Skin epidermis (tissue), 12 donors: ENCODE data around the gene DDX10.
"Not testable (repeated sequence)": the region's sequence is repeated elsewhere in the genome, so short reads cannot be mapped to it uniquely, and the experiment has no call there.

Source experiments
- H3K27ac ChIP-seq, 21 experiments: fragments of 200-600 bp; sonication (generic) in 11 of 21; one replicate each; pipeline ENCODE4 v1.5.0; 2020; ENCODE audit warnings: mild to moderate bottlenecking in 3 of 21, inconsistent platforms in 2 of 21, moderate library complexity in 2 of 21
- H3K4me3 ChIP-seq, 7 experiments: fragments of 200-600 bp; sonication (generic) in 2 of 7; one replicate each; pipeline ENCODE4 v1.5.0; 2020; ENCODE audit warnings: inconsistent platforms in 2 of 7, mild to moderate bottlenecking in 2 of 7, moderate library complexity in 1 of 7

Gene DDX10

DNA sequence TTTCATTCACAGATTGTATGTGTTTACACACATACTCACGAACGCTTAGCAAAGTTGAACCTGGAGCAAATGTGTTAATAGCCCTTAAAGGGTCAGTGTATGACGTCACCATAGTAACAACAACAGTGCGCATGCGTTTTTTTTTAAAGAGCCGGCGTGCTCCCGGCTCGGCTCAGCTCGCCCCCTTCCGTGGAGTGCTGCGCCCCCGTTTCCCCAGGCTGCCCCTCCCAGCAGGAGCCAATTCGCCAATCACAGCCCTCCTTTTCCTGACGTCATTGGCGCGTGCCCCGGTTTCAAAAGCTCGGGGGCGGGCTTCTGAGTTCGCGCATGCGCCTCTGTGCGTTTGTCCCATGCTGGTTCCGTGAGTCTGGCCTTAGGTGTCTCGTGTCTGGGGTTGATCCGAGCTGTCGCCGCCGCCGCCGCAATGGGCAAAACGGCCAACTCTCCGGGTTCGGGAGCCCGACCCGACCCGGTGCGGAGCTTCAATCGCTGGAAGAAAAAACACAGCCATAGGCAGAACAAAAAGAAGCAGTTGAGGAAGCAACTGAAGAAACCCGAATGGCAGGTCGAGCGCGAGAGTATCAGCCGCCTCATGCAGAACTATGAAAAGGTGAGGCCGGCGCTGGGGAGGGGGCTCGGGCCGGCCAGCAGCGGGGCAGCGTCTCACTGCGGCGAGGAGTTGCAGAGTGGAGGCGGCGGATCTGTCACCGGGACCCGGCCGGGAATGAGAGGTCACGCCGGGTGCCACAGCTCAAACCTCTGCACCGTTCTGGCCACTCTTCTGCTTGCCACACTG, at the start of gene DDX10:
Gene DDX10, plus strand, starts transcription at position 340 of the 796 bp plus-strand sequence. Its CDS starts 85 bp downstream, at position 425.
- H3K4me3 ChIP-seq = peak within 1 kb of the TSS; percentile 54 to 98 (median 92)
- peak within 1 kb of the TSS in 19 of 21 experiments; percentile 23 to 86 (median 67) for H3K27ac ChIP-seq

DNA sequence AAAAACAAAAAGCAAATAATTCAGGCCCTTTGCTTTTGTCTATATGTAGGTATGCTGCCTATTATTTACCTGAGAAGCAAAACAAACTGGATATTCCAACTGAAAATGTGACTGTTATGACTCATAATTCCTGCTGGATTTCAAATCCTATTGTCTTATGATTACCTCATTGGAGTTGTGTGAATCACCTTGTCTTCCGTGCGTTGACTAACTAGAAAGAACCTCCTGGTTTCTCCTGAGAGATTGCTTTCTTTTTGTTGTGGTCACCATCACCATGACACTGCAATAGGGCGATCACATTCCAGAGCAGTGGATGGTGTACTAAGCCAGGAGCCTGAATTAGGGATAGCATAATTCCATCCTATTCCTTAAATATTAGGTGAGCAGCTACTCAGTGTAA, 48.3 kb upstream of the DDX10 start:
- H3K4me3 ChIP-seq = no peak overlapping the region
- H3K27ac ChIP-seq = peak overlapping the region in 11 of 21 experiments; percentile 5 to 76 (median 49)

DNA sequence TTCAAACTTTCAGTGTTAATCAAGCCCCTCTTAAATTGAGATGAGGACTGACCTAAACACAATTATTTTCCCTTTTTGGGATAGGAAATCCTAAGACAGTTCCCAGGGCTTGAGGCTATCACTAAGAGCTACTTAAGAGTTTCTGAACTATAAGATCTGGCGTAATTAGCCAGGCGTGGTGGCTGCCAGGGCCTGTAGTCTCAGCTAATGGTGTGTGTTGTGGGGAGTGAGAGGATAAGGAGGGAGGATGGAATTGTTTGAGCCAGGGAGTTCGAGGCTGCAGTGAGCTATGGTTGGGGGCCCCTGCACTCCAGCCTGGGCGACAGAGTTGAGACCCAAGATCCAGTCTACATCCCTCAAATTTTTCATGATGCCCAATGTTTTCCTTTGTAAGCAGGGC, 47.8 kb upstream of the DDX10 start:
- Histone ChIP-seq H3K4me3 (no peak overlapping the region), H3K27ac (peak overlapping the region in 10 of 21 experiments; percentile 5 to 76 (median 40))

DNA sequence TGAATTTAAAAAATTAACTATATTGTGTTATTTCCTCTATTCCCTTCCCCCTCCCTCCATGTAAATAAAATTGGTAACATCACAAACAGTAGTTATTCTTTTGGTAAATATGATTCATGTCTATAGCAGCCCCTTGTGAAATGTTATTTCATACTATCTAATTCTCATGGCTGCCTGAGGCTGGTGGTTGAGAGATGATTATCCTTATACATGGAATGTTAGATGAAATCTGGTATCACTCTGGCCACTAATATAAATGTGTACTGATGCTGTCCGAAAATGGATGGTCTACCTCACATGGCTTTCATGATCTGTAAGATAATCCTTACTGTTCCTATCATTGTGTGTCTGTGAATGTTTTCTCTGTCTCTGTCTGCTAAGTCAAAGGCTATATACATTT, 46.3 kb upstream of the DDX10 start:
- Histone ChIP-seq H3K27ac (no peak overlapping the region), H3K4me3 (no peak overlapping the region)

DNA sequence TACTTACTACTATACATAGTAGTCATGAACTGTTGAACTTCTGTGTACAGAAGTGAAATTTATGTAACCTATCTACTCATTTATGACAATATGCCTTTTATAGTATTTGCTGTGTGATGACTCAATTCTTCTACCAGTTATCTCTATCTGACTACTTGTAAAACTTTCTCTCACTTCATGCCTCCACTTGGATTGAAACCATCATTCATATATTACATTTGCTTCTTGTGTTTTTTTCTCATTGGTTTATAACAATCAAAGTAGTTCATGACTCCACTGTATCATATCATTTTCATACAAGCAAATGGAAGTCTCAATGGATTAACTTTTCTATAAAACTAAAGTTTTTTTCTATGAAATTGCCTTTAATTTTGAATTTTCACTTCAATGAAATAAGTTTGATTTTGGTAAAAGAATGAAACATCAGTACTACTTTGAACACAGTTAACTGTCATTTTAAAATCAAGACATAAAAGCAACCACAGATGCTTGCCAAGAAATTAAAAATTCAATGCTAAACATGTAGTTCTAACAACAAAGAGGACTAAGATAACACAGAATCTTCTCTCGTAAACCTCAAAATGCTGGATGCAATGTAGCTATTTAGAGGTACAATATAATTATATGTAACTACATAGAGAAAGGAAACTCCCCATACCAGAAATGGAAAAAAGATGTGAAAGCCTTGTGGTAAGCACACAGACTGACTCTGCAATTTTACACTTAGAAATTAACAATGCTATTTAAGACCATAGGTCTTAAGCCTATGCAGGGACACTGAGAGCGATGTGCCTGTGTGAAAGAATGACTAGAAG, 43.7 kb upstream of the DDX10 start:
- Histone ChIP-seq H3K27ac (no peak overlapping the region), H3K4me3 (no peak overlapping the region)

DNA sequence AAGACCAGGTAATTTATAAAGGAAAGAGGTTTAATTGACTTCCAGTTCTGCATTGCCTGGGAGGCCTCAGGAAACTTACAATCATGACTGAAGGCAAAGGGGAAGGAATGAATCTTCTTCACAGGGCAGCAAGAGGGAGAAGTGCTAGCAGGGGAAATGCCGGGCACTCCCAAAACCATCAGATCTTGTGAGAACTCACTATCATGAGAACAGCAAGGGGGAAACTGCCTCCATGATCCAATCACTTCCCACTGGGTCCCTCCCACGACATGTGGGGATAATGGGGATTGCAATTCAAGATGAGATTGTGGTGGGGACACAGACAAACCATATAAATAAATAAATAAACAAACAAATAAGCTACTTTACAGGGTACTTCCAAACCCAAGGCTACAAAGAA, 42.5 kb upstream of the DDX10 start:
- Histone ChIP-seq H3K4me3 (no peak overlapping the region), H3K27ac (no peak overlapping the region)

DNA sequence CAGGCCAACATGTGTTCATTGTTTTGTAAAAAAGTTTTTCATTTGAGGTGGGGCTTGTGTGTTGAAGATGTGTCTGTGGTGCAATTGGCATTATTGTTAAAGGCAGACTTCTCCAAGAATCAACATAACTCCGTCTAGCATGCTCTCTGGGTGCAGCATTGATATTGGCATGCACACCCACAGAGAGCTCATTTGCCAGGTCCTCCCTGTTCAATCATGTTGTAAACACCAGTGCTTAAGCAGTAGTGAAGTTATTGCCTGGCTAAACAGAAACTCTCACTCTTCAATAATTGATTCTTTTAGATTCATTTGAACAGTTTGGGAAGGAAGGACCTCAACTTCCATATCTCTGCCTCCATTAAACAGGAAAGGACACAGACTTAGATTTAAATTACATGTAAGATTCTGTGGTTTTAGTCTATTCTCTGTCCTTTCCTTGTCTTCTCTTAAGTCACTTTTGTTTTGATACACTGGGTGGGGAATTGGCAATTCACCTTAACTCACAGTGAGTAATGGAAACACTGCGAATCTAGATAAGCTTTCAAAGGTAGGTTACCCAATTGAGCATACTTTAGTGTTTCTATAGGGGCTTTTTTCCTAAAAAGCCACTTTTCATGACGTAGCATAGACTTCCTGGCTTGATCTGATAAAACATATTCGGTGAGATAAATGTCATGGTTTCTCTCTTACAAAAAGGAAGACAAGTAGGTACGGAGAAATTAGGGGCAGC, 40.5 kb upstream of the DDX10 start:
- Histone ChIP-seq H3K4me3 (no peak overlapping the region), H3K27ac (peak overlapping the region in 11 of 21 experiments; percentile 22 to 78 (median 52))

DNA sequence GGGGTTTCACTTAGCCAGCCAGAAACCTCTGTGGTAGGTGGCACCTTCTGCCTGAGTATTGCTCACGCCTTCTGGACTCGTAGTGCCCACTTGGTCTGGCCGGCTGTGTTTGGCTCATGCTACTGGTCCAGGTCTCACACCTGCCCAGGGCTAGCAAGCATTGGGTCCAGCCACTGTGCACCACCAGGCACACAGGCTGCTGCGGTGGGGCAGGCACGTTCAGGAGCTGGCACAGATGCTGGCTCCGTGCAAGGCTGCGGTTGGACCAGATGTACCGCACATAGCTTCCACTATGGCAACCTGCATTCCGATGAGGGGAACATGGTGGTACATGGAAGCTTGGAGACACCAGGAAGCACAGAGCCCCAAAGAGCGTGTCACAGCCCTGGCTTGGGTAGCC, 36.5 kb upstream of the DDX10 start:
- Histone ChIP-seq H3K4me3 (no peak overlapping the region), H3K27ac (no peak overlapping the region)

DNA sequence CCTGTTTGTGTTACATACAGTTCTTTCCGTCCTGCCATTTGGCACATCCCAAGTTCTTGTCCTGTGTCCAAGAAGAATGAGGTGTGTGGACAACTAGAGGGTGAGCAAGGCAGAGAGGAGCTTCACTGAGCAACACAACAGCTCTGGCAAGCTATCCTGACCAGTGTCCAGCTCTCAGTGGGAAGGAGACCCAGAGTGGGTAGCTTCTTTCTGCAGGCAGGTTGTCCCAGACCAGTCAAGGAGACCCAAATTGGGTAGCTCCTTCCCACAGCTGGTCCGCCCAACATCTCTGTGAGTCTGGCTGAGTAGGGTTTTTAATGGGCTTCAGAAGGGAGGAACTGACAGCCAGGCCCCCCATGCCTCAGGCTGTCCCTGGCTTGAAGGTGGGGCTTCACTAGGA, 36.1 kb upstream of the DDX10 start:
- Histone ChIP-seq H3K4me3 (no peak overlapping the region), H3K27ac (no peak overlapping the region)

DNA sequence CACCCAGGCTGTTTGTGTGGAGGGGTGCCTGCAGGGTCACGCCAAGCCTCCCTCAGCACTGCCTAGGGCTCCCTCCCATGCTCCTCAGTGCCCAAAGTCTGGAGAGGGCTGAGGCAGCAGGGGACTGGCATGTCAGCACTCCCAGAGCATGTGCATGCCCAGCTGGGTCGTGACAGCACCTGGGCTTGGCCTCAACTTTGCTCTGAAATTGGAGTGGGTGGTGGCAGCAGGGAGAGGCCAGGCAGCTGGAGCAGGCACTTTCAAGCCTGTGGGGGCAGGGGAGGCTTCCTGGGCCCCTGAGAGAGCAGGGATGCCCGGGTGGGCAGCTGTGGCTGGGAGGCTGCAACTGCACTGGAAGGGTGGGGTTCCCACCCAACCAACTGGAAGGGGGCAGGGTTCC, 35.6 kb upstream of the DDX10 start:
- Histone ChIP-seq H3K27ac (peak overlapping the region in 1 of 21 experiments; percentile 34), H3K4me3 (no peak overlapping the region)

DNA sequence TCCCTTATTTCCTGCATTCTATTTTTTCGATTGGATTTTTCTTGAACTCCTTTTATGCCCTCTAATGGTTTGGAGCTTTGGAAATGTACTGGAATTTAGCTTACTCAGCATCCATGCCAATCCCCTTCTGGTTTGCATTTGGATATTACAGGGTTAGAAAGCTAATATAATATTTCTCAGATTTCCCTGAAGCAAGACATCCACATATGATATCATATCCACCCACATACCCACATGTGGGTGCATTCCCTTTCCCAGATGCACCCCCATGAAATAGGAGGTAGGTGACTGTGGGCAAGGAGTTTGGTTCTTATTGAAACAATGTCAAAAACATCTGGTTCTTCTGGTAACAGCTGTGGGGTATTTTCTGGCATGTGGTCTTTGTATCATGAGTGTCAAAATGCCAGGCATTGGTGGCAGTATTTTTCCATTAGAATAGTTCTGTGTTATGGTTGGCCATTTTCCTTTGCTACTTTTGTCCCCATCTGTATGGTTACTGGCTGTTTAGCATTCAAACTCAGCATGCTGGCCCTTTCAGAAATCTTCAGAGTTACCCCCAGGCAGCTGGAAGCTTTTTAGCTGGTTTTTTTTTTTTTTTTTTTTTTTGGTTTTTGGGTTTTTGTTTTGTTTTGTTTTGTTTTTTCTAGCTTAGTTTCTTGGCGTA, 32.7 kb upstream of the DDX10 start:
- peak overlapping the region in 1 of 21 experiments; percentile 54 for H3K27ac ChIP-seq
- H3K4me3 ChIP-seq = no peak overlapping the region

DNA sequence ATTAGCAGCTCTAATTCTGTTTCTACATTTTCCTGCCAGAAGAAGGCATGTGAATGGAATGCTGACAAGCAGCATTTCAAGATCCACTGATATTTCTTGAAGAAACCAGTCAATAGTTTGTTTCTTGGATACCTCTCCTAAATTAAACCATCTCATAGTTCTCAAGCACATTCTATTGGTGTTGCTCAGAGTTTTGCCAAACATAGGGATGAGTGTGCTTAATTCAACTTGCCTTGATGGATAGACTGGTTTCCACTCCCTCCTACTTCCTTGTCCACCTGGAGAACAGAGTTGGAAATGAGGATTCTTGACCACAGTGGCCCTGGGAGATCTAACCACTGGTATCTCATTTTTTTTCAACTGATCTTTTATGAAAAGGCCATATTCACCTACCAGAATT, 29.8 kb upstream of the DDX10 start:
- H3K27ac ChIP-seq = peak overlapping the region in 1 of 21 experiments; percentile 43
- no peak overlapping the region for H3K4me3 ChIP-seq

DNA sequence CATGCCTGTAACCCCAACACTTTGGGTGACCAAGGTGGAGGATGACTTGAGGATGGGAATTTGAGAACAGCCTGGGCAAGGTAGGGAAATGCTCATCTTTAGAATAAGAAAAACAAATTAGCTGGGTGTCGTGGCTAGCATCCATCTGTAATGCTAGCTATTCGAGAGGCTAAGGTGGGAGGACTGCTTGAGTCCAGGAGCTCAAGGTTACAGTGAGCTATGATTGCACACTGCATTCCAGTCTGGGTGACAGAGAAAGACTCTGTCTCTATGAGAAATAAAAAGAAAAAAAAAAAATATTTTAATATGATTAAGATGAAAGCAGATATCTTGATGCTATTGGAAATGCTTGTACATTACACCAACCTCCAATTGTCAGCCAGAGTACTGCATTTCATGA, 28.6 kb upstream of the DDX10 start:
- H3K27ac ChIP-seq = no peak overlapping the region
- H3K4me3 ChIP-seq = no peak overlapping the region

DNA sequence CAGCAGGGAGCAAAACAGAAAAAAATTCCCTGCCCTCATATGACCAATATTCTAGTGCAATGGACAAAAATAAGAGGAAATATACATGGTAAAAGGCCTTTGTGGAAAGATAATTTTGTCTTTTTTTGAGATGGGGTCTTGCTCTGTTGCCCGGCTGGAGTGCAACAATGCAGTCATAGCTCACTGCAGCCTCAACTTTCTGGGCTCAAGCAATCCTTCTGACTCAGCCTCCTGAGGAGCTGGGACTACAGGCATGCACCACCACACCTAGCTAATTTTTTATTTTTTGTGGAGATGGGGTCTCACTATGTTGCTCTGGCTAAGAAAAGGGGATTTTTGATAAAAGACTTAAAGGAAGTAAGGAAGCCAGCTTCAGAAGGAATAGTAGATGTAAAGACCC, 25.7 kb upstream of the DDX10 start:
- Histone ChIP-seq H3K27ac (no peak overlapping the region), H3K4me3 (no peak overlapping the region)

DNA sequence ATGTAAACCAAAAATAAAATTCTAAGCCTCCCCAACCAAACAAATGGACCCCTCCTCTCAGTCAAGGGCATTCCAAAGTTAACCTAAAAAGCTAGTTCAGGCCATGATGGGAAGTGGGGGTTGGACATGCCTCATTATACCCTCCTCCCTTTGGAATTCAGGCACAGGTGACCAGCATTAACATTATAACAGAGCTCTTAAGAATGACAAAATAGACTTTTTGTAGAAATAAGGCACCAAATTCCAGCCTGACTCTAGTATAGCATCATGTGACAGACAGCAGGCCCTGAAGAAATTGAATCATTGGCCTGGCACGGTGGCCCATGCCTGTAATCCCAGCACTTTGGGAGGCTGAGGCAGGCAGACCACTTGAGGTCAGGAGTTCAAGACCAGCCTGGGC, 23.1 kb upstream of the DDX10 start:
- H3K27ac ChIP-seq, H3K4me3 ChIP-seq: not testable (repeated sequence)

DNA sequence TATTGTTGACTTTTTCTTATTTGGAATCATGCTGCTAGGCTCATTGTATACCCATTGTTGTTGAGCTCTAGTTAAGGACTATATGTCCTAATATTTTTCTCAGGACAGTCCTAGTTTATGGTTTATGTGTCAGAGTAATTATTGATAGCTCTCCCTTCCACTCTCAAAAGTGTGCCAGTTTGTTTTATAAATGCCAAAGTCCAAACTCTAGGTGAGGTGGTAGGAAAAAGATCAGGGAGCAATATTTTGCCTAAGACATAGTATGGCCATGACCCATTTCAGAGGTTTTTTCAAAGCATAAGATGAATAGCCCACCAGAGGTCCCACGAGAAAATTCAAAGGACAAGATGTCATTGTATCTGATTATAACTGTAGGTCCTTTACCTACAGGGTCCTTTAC, 20.9 kb upstream of the DDX10 start:
- Histone ChIP-seq H3K27ac (no peak overlapping the region), H3K4me3 (no peak overlapping the region)

DNA sequence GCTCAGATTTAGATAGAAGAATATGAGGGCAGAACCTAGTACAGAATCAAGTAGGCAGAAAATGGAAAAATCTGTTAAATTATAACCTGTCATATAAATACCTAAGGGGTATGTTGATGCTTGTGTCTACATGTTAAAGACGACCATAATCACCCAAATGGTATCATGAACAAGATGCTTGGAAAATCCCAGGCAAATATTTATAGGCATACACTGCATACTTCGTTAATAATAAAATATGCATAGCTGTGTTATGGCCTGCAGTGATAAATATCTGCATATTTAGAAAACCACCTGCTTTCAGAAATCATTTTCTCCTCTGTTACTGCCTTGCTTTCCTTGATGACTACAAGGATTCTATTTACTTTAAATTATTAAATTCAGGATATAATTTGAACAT, 18.9 kb upstream of the DDX10 start:
- no peak overlapping the region for H3K27ac ChIP-seq
- no peak overlapping the region for H3K4me3 ChIP-seq

DNA sequence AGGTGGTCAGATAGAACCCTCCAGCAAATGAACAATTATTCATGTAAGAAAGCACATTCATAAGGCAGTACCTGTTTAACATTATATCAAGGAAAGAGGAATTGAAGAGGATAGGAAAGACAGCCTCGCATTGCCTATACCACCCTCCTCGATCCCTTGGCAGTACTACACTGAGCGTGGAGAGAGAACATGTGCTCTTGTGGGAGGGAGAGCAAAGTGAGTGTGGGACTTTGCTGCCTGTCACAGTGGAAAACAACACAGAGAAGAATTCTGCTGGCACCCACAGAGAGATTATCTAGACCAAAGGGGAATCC, 17.5 kb upstream of the DDX10 start:
- H3K4me3 ChIP-seq = no peak overlapping the region
- peak overlapping the region in 11 of 21 experiments; percentile 15 to 74 (median 58) for H3K27ac ChIP-seq

DNA sequence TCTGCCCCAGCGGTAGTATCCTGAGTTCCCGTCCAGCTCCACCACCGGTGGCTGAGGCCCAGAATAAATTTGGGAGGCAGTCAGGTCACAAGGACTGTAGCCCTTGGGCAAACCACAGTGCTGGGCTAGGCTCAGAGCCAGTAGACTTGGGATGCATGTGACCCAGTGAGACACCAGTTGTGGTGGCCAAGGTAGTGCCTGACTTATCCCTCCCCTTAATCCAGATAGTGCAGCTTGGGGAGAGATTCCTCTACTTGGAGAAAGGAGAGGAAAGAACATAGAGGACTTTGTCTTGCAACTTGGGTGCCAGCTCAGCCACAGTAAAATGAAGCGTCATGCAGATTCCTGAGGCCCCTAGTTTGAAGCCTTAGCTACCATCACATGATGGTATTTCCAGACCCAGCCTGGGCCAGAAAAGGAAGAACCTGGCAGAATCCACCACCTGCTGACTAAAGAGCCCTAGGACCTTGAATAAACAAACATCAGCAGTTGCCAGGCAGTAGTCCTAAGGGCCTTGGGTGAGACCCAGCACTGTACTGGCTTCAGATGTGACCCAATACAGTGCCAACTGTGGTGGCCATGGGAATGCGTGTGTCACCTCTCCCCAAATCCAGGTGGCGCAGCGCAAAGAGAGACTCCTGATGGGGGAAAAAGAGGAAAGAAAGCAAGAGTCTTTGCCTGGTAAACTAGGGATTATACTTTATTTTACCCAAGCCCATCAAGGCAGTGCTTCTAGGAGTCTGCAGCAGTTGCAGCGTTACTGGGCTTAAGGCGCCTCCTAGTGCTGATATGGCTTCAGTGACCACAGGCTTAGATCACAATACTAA, 17.0 kb upstream of the DDX10 start:
- no peak overlapping the region for H3K4me3 ChIP-seq
- peak overlapping the region in 14 of 21 experiments; percentile 15 to 74 (median 58) for H3K27ac ChIP-seq
